HG03095 (cell line): Measurements from ENCODE around the gene BCL2A1.
A peak's percentile ranks its signal among the peaks of the same experiment; 100 is the strongest.
"Not testable (repeated sequence)": the region's sequence is repeated elsewhere in the genome, so short reads cannot be mapped to it uniquely, and the experiment has no call there.

Experiments
- ATAC-seq: cut with Tn5 transposase; IDR thresholded peaks from one replicate; pipeline ENCODE4 v1.9.1; 2021; ENCODE audit warnings: moderate library complexity; ENCODE audit not compliant: unreplicated experiment

Gene BCL2A1

DNA sequence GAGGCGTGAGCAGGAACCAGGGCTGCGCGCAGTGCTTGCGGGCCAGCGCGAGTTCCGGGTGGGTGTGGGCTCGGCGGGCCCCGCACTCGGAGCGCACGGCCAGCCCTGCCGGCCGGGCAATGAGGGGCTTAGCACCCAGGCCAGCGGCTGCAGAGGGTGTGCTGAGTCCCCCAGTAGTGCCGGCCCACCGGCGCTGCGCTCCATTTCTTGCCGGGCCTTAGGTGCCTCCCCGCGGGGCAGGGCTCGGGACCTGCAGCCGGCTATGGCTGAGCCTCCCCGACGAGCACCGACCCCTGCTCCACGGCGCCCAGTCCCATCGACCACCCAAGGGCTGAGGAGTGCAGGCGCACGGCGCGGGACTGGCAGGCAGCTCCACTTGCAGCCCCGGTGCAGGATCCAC lies 44.9 kb downstream of the BCL2A1 start:
- not testable (repeated sequence) for ATAC-seq

DNA sequence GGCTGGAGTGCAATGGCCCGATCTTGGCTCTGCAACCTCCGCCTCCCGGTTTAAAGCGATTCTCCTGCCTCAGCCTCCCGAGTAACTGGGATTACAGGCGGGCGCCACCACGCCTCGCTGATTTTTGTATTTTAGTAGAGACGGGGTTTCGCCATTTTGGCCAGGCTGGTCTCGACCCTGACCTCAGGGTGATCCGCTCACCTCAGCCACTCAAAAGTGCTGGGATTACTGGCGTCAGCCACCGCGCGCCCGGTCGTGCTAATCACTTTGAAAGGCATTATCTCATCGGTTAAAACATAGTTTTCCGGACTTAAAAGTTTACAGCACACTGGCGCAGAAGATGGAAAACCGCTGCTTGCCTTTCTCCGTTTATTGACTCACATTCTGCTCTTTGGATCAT lies 46.6 kb downstream of the BCL2A1 start:
- no peak for ATAC-seq

DNA sequence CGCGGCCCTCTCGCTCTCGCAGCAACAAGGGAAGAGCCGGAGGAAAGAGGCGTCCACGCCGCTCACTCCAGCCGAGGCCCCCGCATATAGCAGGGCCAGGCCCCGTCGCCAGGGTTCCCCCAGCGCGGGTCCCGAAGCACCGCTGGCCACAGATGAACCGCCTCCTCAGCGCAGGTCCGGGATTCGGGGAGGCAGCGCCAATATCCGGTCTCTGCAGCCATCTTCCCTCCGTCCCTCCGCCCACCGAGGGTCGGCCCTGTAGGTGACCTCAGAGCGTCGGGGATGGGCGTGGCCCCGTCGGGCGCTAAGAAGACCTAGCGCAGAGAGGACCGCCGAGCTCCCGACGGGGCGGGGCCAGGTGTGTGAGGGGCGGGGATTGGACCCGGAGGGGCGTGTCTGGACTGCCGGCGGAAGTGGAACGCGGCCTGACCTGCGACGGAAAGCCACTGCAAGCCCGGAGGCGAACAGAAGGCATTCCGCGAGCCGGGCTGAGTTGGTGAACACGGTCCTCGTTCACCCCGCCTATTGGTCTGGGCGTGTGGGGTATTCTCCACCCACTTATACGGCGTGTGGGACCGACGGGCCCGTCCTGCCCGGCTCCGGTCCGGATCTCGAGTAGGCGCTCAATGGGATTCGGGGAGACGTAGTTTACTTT lies 47.4 kb downstream of the BCL2A1 start:
- ATAC-seq: peak; percentile 94

DNA sequence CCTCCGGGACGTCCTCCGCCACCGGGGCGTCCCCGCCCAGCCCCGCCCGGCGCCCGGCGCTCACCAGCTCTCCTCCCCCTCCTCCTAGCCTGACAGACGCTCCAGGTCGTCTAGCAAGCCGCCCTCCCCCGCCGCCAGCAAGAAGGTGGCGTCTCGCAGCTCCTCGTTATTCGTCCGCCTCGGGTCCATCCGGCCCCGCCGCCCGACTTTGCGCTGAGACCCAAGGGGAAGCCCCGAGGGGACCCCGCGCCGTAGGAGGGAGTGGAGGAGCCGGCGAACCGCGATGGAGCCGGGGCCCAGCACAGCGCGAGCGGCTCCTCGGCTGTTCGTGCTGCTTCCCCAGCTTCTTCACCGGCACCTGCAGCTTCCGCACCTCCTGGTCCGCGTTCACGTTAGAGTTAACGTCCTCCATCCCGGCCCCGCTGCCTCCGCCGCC lies 47.9 kb downstream of the BCL2A1 start:
- peak; percentile 46 for ATAC-seq

DNA sequence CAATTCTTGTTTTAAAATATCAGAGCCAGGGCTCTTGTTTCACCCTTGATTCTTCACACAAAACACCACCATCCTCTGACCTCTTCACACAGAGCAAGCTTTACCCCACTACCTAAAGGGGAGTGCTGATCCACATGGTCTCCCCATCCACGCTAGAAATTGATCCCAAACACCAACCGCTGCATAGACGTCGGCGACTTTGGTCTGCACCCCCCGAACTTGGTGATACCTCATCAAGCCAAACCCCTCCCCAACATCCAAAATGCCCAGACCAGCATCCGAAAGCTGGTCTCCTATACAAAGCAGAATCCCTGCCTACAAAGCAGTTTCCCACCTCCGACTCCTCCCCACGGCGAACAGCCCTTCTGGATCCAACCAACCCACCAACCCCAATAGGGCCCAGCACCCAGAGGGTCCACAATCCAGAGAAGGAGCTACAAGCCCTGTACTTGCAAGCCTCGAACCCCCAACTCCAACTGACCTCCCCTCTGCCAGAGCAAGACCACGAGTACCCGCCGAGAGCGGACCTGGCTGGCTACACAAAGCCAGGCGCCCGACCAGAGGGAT lies 48.4 kb downstream of the BCL2A1 start:
- no peak for ATAC-seq

DNA sequence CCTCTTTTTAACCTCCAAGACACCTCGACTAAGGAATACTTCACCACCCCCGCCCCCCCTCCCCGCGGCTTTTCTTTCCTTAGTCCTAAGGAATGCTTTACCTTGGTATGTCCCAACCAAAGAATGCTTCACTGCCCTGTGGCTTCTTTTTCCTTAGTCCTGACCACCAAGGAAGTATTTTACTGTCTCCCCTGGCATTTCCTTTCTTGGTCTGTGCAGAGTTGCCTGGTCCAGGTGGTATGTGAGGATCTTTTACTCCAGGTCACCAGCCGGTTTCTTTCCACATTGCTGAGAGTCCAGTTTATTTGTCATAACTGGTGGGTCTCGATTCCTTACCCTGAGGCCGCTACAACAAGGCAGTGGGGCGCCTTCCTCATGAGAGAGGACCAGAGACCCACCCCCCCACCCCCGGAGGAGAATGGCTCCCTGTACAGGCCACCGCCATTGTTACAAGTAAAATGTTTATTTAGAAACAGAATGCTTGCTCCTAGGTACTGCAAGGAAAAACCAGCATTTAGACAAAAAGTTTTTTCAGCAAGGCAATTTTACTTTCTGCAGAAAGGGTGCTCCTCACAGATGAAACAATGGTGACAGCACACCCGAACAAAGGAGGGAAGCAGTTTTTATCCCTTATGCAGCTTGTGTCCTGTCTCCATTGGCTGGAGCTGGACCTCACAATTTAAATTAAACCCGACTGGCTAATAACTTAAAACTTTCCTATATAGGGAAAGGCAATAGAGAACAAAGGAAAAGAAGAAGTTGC lies 51.1 kb downstream of the BCL2A1 start:
- no peak for ATAC-seq

DNA sequence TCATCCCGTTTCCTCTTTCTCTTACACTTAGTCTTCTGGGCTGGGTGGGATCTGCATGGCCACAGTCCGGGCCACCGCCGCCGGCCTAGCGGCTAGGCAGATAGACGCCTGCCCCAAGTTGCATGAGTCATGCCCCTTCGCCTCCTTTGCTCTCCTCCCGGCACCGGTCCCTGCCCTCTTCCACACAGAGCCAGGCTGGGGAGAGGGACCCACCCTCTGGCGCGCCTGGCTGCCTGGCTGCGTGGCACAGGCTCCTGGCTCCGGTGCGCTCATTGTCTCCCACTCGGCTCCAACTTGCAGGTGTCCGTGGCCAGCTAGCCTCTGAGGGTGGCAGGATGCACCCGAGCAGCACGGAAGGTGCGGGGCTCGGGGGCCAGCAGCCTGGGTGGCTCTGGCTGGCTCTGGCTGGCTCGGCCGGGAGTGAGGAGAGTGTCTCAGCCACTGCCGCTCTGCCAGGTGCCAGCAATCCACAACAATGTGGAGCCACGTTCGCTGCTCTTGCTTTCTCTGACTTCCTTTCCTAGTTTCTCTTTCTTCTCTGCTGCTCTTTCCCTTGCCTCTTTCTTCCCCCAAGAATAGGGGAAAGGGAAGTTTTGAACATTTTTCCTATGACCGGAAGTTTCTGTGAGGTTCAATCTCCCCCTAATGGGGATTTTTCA lies 51.8 kb downstream of the BCL2A1 start:
- ATAC-seq: no peak

DNA sequence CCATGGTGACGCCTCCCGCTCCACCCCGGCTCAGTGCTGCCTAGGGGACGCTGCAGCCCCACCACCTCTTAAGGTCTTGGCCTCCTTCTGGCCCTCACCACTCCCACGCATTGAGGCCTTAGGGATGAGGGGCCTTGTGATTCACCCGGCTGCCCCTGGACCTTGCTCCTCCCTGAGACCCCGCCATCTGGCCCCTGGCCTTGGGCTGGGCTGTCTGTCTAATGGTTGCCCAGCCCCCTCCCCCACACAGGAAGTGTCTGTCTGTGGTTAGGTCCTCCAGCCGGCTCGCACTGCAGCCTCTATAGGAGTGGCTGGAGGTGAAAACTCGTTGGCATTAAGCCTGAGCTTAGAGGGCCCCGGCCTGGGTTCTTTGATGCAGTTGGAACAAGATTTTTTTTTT lies 52.7 kb downstream of the BCL2A1 start:
- no peak for ATAC-seq

DNA sequence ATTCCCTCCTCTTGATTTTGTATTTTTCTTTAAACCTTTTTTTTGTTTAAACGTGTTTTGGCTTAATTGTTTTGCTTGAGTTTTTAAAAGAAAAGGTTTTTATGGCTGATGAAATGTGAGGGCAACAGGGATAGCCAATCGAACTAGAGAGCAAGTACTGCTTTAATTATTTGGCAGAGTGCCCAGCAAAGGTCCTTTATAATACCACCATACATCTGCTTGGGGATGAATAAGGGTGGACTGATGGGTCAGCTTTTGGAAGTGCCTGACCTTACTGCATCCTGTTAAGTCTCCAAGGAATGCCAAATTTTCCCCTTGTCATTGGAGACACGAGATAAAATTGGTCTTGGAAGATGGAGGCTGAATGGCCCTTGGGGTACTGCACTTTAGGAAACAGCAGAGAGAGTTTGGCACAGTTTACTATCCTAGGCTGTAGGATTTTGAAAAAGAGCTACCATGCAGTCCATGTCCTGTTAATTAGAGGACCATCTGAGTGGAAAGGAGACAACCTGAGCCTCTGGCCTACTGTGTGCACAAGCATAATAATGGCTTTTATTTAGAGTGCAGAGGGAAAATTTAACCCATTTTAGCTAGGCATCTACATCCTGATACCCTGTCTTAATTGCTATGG lies 54.4 kb downstream of the BCL2A1 start:
- no peak for ATAC-seq

DNA sequence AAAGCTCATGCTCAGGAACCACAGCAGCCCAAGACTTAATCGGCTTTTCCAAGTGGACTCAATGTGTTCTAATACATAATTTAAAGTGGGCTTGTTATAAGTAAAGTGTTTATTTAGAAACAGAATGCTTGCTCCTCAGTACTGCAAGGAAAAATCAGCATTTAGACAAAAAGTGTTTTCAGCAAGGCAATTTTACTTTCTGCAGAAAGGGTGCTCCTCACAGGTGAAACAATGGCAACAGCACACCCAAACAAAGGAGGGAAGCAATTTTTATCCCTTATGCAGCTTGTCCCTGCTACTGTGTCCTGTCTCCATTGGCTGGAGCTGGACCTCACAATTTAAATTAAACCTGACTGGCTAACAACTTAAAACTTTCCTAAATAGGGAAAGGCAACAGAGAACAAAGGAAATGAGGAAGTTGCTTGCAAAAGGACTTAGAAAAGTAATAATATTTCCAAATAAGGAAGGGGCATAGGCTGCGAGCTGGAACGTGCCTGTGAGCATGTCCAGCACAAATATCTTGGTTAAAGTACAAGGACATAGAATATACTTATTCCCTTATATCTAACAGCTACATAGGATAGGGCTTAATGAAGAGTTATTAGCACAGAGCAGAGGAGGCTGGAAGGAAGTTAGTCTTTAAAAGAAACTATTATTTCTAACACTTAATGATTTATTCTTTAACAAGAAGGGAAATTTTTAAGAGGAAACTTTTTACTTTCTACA lies 55.1 kb downstream of the BCL2A1 start:
- not testable (repeated sequence) for ATAC-seq

DNA sequence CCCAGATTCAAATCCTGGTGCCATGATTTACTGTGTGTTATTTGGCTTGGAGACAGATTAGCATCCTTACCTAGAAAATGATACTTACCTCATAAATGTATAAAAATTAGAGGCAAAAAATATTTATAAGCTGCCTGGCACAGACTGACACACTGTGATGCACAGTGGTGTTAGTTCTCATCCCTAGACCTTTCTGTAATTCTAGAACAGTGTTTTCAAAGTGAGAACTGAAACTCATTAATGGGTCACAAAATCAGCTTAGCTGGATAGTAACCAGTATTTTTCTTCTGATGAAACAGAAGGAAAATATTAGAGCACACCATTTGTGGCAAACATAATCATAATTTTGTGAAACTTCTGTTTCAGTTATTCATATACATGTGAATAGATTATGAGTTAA lies 56.3 kb downstream of the BCL2A1 start:
- ATAC-seq: no peak
